Endometrial microvascular endothelial cells (primary cell): ENCODE data around the gene CEP152. TPM values are rescaled to one million over a fixed set of nuclear protein-coding genes. Genes with fewer than 3 reads are reported as not detected.
"Not testable (repeated sequence)": the region's sequence is repeated elsewhere in the genome, so short reads cannot be mapped to it uniquely, and the experiment has no call there.

Experiments used
- in situ Hi-C: cut with HindIII; loops from 2 replicates; pipeline ENCODE4 v1.10.0; 2017; ENCODE audit warnings: low sequenced_read_pairs, low pct_unique_long_range_greater_than_20kb; ENCODE audit errors: inconsistent ontology term
- total RNA-seq: library from RNA; depleted of rRNA; stranded (reverse); fragments of >200 nt; gene quantifications from one replicate; pipeline ENCODE4 v1.2.3, GENCODE V29; 2015; ENCODE audit errors: inconsistent ontology term

The CEP152 gene
- 3.4 TPM for total RNA-seq

- in situ Hi-C loops: no loop called here
These were observed at the start of gene CEP152 for GRCh38 chr15:48810414-48811324. Gene CEP152 (minus strand): TSS chr15:48811069. CDS start chr15:48805649, 5,420 bp downstream.

DNA sequence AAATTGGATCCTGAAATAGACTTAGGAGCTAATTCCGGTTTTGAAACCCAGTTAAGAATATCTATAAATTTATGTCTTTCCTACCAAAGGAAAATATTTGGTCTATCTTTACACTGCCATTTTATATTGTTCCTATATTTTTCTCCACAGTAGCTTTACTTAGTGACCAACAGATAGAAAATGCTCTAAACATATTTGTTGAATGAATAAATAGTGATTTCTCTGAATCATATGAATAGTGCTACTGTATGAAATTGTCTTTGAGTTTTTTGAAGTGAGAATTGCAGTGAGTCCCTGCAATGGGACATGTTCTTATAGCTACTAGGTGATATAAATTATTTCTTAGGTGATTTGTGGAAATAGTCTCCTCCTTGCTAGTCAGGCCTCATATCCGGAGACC lies 48.6 kb upstream of the CEP152 start:
- in situ Hi-C loops: no loop called here

DNA sequence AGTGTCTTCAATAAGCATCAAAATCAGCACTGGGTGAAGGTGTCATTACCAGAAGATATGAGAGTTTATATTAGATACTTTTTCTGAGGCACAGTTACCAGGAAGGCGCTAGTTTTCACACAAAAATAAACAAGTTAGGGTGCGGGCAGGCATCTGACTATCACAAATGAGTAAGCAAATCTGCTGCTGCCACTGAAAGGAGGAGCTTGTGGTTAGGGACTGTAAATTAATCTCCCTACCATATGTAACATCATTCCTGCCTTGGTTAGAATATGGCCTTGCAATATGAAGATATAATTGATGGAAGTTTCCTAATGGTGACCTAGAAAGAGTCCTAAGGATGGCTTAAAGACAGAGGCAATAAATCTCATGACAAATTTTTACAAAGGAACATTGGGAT lies 47.5 kb upstream of the CEP152 start:
- in situ Hi-C loops: no loop called here

DNA sequence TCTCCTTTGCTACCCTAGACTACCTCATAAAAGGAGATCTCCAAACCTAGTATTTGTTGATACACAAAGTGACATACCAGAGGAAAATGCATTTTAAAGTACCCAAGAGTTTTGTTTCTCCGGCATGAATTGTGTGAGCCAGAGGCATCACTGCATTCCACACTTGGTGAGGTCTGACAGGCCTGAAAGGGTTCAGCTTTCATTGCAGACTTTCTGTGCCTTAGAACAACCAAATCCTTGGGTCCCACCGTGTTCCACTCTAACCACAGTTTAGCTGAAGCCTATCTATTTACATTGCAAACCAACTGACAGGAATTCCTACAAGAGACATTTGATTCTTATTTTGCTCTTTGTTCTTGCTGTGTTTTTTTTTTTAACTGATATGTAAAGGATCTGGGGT lies 46.1 kb upstream of the CEP152 start:
- in situ Hi-C loops: no loop called here

GRCh38 chr15:48855501-48856440 lies 44.9 kb upstream of the CEP152 start:
- in situ Hi-C loops: no loop called here

DNA sequence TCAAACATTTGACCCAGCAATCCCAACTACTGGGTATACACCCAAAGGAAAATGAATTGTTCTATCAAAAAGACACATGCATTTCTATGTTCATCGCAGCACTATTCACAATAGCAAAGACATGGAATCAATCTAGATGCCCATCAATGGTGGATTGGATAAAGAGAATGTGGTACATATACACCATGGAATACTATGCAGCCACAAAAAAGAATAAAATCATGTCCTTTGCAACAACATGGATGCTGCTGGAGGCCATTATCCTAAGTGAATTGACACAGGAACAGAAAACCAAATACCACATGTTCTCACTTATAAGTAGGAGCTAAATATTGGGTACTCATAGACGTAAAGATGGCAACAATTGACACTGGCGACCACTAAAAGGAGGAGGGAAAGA lies 43.6 kb upstream of the CEP152 start:
- in situ Hi-C loops: not testable (repeated sequence)

DNA sequence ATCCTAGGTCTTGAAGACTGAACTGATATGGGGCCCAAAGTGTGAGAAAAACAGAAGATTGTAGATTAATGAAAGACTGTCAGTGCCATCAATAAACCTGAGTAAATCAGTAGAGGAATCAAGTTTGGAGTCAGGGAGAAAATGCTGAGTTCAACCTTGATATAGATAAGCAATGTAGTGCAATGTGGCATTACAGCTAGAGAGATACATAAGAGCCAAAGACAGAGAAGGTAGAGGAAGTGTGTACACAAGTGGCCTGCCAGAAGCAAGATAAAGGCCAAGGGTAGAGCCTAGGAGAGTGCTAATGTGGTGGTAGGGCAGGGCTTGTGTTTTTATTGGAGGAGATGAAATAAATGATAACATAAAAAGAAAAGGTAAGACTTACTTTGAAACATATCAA lies 41.1 kb upstream of the CEP152 start:
- in situ Hi-C loops: no loop called here

DNA sequence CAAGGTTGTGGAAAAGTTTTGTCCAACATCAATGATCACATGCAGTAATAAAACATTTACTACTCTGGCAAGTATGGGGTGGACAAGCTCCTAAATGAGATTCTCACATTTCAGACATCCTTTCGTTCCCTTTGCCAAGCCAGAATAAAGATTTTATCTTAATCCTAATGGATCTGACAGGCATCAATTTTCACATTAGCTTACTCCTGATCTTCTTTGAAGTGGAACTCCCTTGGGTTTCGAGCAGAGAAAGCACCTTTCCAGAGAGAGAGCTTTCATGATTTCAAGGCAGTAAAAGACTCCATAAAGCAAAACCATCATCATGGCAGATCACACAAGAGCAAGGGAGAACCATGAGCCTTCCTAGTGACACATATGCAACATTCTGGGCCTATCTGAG lies 39.8 kb upstream of the CEP152 start:
- in situ Hi-C loops: no loop called here

GRCh38 chr15:48845123-48845522 lies 34.3 kb upstream of the CEP152 start:
- in situ Hi-C loops: no loop called here

- in situ Hi-C loops: no loop called here
These were observed 31.6 kb upstream of the CEP152 start for GRCh38 chr15:48842501-48842900.

DNA sequence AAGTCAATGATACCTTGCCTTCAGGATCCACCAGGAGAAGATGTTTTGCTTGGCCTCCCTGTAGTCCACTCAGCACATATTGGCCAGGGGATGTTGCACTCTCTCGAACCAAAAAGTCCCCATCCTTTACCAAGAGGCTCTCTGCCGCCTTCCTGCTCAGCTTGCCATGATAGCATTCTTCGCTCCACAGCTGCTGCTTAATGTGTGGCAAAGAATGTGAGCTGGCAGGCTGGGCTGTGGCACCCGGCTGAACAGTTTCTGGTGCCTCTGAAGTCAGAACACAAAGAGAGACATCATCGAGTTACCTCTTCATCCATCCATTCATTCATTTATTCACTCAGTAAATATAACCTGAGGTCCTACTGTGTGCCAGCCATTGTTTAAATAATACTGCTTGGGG lies 23.9 kb upstream of the CEP152 start:
- in situ Hi-C loops: no loop called here

- in situ Hi-C loops: no loop called here
These were observed 22.8 kb upstream of the CEP152 start for GRCh38 chr15:48833526-48834239.

DNA sequence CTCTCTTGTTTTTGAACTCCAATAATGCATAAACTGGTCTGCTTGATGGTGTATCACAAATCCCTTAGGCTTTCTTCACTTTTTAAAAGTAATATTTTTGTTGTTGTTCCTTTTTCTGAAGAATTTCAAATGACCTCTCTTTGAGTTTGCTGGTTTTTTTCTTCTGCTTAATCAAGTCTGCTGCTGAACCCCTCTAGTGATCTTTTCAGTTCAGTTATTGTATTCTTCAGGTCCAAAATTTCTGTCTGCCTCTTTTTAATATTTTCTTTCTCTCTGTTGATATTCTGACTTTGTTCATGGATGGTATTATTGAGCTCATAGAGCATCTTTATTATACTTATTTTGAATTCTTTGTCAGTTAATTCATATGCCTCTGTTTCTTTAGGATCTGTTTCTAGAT lies 21.8 kb upstream of the CEP152 start:
- in situ Hi-C loops: no loop called here

DNA sequence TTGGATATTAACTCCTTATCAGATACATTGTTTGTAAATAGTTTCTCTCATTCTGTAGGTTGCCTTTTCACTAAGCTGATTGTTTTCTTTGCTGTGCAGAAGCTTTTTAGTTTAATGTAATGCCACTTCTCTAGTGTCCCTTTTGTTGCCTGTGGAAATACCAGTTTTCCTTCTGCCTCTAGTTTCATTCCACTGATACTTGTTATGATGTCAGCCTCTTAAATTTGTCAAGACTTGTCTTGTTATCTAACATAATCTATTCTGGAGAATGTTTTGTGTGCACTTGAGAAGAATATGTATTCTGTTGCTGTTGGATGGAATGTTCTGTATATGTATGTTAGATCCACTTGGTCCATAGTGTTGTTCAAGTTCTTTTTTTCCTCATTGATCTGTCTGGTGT lies 18.0 kb upstream of the CEP152 start:
- in situ Hi-C loops: no loop called here

DNA sequence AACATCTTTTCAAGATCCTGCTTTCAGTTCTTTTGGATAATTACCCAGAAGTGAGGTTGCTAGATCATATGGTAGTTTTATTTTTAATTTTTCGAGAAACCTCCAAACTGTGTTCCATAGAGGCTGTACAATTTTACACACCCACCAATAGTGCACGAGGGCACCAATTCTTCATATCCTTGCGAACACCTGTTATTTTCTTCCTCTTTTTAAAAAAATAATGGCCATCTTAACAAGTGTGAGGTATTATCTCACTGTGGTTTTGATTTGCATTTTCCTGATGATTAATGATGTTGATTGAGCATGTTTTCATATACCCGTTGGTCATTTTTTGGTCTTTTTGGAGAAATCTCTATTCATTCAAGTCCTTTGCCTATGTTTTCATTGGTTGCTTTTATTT lies 17.6 kb upstream of the CEP152 start:
- in situ Hi-C loops: no loop called here

GRCh38 chr15:48825075-48825474 lies 14.2 kb upstream of the CEP152 start:
- in situ Hi-C loops: no loop called here

DNA sequence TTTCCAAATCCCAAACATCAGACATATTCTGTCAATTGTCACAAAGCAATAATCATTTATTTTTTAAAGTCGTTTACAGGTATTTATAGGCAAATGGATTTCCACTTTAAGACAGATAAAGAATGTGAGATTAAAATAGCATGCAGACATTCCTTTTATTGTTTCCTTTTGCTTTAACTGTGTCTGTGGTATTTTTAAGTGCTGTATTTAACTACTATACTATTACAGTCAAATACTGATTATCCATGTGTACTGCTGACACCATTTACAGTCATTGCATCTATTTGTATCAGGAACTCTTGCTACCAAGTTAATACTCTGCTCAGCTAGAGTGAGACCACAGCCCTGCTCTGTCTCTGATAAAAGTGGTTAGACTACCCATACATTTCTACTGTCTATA lies 12.8 kb upstream of the CEP152 start:
- in situ Hi-C loops: no loop called here

GRCh38 chr15:48823237-48823636 lies 12.4 kb upstream of the CEP152 start:
- in situ Hi-C loops: no loop called here

DNA sequence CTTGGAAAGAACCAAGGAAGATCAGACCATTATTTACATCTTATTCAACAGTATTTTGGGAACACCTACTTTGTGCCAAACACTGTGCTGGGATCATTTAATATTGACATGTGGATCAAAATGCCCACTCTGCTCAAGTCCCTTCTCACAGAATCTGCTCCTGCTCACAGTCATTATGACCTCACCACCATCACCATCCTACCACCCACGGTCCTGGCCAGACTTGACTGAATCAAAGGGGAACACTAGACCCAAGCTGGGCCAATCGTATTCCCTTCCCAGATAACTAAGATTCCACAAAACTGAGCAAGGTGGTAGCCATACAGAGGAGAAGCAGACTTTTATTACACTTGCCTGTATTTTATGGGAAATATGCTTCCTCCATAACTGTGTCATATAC lies 3.4 kb upstream of the CEP152 start:
- in situ Hi-C loops: no loop called here
